ENCODE measurements around the gene NFIX.
"Not testable (repeated sequence)": the region's sequence is repeated elsewhere in the genome, so short reads cannot be mapped to it uniquely, and the experiment has no call there.

The NFIX gene

DNA sequence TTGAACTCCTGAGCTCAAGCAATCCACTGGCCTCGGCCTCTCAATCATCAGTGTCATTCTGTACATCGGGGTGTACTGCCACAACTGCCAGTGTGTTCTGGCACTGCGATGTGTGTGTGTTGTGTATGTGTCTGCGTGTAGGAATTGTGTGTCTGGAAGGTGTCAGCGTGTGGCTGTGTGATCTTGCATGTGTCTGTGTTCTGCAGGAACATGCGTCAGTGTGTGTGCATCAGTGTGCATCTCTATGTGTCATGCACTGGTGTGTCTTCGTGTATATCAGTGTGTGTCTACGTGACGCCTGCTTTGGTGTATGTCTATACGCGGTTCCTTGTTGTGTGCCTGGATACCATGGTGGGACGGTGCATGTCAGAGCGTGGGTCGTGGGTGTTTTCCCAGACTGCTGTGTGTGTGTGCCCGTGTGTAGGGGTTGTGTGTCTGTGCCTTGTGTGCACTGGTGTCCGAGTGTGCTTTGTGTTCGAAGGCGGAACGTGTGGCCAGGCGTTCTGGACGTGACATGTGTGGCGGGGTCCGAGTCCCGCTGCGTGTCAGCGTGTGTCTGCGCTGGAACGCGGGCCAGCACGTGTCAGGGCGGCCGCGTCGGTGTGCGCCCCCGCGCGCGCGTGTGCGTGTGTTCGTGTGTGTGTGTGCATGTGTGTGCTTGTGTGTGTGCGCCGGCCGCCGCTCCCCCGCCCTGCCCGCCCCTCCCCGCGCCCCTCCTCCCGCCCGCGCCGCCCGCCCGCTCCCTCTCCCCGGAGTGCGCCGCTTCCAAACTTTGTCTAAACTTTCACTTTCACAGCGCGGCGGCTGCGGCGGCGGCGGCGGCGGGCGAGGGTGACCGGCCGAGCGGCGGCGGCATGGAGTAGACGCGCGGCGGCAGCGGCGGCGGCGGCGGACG, at the start of gene NFIX:
Gene NFIX, plus strand, starts transcription at position 775 of the 895 bp plus-strand sequence. CDS start 363 bp downstream, outside the sequence.
- Histone ChIP-seq H3K4me1 (ENCODE audit: insufficient read depth, low read length) (no peaks in the 10 kb centered on the region), H3K27ac (ENCODE audit: low read length) (no peak within 1 kb of the TSS), H3K9ac (ENCODE audit: low read depth, low read length) (no peak within 1 kb of the TSS), H3K9me3 (ENCODE audit: insufficient read depth, low read depth, low read length) (no peaks in the 10 kb centered on the region), H3K36me3 (ENCODE audit: insufficient read depth, low read depth, low read length) (no peaks in the 10 kb centered on the region), H3K27me3 (ENCODE audit: insufficient read depth, low read length) (peaks cover 94% of the 10 kb centered on the region), H3K4me3 (ENCODE audit: low read length) (no peak within 1 kb of the TSS)

- Histone ChIP-seq H3K4me3 (ENCODE audit: low read length) (peak within 1 kb of the TSS; percentile 92), H3K9ac (ENCODE audit: low read depth, low read length) (peak within 1 kb of the TSS; percentile 93), H3K27ac (ENCODE audit: low read length) (peak within 1 kb of the TSS; percentile 26), H3K9me3 (ENCODE audit: insufficient read depth, low read depth, low read length) (no peaks in the 10 kb centered on the region), H3K27me3 (ENCODE audit: insufficient read depth, low read length) (no peaks in the 10 kb centered on the region), H3K36me3 (ENCODE audit: insufficient read depth, low read depth, low read length) (peaks cover 80% of the 10 kb centered on the region), H3K4me1 (ENCODE audit: insufficient read depth, low read length) (no peaks in the 10 kb centered on the region; the same call in 1 of the 2 replicates)
Measured at GRCh38 chr19:12945479-12946091, 49.7 kb upstream of the NFIX start, which contains the start of gene RAD23A. TSS of gene RAD23A (plus strand) at chr19:12945862. CDS start at chr19:12945949, 87 bp downstream.

DNA sequence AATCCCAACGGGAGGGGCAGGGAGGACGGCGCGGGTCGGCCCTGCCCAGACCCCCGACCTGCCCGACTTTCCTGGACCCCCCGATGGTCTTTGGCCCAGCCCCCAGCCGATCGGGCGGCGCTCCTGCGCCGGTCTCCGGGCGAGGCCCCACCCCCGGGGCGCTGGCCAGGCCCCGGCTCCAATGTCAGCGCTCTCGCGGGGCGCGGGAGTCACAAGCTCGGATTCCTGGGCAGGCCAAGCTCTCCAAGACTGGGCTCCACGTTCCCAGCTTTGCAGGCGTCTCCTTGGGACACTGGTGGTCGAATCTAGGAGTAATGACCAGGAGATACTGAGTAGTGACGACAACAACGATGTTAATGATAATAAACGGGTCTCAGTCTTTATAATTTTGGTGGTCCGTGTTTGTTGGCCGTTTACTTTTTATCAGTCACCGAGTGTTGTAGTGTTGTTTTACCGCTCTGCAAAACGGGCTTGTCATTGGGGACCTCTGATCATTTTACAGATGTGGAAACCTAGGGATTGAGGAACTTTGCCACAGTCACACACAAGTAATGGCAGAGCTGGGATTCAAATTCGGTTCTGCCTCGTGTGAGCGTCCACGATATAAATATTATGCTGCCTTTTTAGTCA, 49.1 kb upstream of the NFIX start:
- H3K36me3 ChIP-seq (ENCODE audit: insufficient read depth, low read depth, low read length), result peaks cover 80% of the 10 kb centered on the region
- no peaks in the 10 kb centered on the region for H3K9me3 ChIP-seq (ENCODE audit: insufficient read depth, low read depth, low read length)
- H3K27me3 ChIP-seq (ENCODE audit: insufficient read depth, low read length), result no peaks in the 10 kb centered on the region
- no peaks in the 10 kb centered on the region; the same call in 1 of the 2 replicates for H3K4me1 ChIP-seq (ENCODE audit: insufficient read depth, low read length)
- H3K4me3 ChIP-seq (ENCODE audit: low read length), result peak overlapping the region; percentile 92
- H3K9ac ChIP-seq (ENCODE audit: low read depth, low read length), result peak overlapping the region; percentile 93
- H3K27ac ChIP-seq (ENCODE audit: low read length), result peak overlapping the region; percentile 26

DNA sequence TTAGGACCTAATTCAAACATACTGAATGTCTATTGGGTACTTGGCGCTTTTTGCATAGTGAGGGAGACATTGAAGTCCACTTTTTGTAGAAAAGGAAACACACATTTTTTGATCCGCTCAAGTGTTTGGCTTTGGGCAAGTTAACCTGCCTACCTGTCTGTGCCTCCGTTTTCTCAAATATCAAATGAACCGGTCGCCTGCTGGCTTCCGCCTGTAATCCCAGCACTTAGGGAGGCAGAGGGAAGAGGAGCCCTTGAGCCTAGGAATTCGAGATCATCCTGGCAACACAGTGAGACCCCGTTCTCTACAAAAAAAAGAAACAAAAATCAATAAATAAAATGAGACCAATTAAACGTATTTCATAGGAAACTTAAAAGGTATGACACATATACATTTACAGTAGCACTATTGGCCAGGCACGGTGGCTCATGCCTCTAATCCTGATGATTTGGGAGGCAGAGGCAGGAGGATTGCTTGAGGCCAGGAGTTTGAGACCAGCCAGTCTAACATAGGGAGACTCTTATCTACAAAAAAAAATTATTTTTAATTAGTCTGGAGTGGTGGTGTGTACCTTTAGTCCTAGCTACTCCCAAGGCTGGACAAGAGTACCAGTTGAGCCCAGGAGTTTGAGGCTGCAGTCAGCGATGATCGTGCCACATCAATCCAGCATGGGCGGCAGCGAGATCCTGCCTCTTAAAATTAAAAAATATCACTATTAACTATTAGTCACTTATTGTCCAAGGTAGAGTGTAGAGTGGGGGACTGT, 48.4 kb upstream of the NFIX start:
- Histone ChIP-seq H3K27me3 (ENCODE audit: insufficient read depth, low read length) (no peaks in the 10 kb centered on the region), H3K9me3 (ENCODE audit: insufficient read depth, low read depth, low read length) (no peaks in the 10 kb centered on the region), H3K4me1 (ENCODE audit: insufficient read depth, low read length) (no peaks in the 10 kb centered on the region; the same call in 1 of the 2 replicates), H3K9ac (ENCODE audit: low read depth, low read length) (peak overlapping the region; percentile 93), H3K36me3 (ENCODE audit: insufficient read depth, low read depth, low read length) (peaks cover 78% of the 10 kb centered on the region), H3K4me3 (ENCODE audit: low read length) (peak overlapping the region; percentile 92), H3K27ac (ENCODE audit: low read length) (peak overlapping the region; percentile 26)

GRCh38 chr19:12947702-12948611, 47.3 kb upstream of the NFIX start:
- H3K27ac ChIP-seq (ENCODE audit: low read length), result no peak overlapping the region
- peak overlapping the region; percentile 37; the same call in 1 of the 2 replicates for H3K9ac ChIP-seq (ENCODE audit: low read depth, low read length)
- peaks cover 77% of the 10 kb centered on the region for H3K36me3 ChIP-seq (ENCODE audit: insufficient read depth, low read depth, low read length)
- no peaks in the 10 kb centered on the region for H3K27me3 ChIP-seq (ENCODE audit: insufficient read depth, low read length)
- H3K4me1 ChIP-seq (ENCODE audit: insufficient read depth, low read length), result no peaks in the 10 kb centered on the region; the same call in 1 of the 2 replicates
- H3K4me3 ChIP-seq (ENCODE audit: low read length), result no peak overlapping the region
- no peaks in the 10 kb centered on the region for H3K9me3 ChIP-seq (ENCODE audit: insufficient read depth, low read depth, low read length)

- Histone ChIP-seq H3K9ac (ENCODE audit: low read depth, low read length) (no peak overlapping the region), H3K4me1 (ENCODE audit: insufficient read depth, low read length) (no peaks in the 10 kb centered on the region; the same call in 1 of the 2 replicates), H3K4me3 (ENCODE audit: low read length) (no peak overlapping the region), H3K27me3 (ENCODE audit: insufficient read depth, low read length) (no peaks in the 10 kb centered on the region), H3K9me3 (ENCODE audit: insufficient read depth, low read depth, low read length) (no peaks in the 10 kb centered on the region), H3K36me3 (ENCODE audit: insufficient read depth, low read depth, low read length) (peaks cover 77% of the 10 kb centered on the region), H3K27ac (ENCODE audit: low read length) (no peak overlapping the region)
Measured at GRCh38 chr19:12948612-12949362, 46.5 kb upstream of the NFIX start.

GRCh38 chr19:12949363-12950283, 45.7 kb upstream of the NFIX start:
- no peak overlapping the region for H3K4me3 ChIP-seq (ENCODE audit: low read length)
- no peaks in the 10 kb centered on the region for H3K27me3 ChIP-seq (ENCODE audit: insufficient read depth, low read length)
- no peak overlapping the region for H3K27ac ChIP-seq (ENCODE audit: low read length)
- no peaks in the 10 kb centered on the region for H3K9me3 ChIP-seq (ENCODE audit: insufficient read depth, low read depth, low read length)
- H3K4me1 ChIP-seq (ENCODE audit: insufficient read depth, low read length), result peaks cover under 1% of the 10 kb centered on the region; the same call in 1 of the 2 replicates
- H3K36me3 ChIP-seq (ENCODE audit: insufficient read depth, low read depth, low read length), result peaks cover 76% of the 10 kb centered on the region
- H3K9ac ChIP-seq (ENCODE audit: low read depth, low read length), result no peak overlapping the region

DNA sequence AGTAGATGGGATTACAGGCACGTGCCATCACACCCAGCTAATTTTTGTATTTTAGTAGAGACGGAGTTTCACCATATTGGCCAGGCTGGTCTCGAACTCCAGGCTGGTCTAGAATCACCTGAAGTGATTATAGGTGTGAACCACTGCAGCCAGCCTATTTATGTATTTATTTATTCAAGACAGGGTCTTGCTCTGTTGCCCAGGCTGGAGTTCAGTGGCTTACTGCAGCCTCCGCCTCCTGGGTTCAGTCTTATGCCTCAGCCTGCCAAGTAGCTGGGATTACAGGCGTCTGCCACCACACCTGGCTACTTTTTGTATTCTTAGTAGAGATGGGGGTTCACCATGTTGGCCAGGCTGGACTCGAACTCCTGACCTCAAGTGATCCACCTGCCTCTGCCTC, 43.2 kb upstream of the NFIX start:
- not testable (repeated sequence) for H3K27ac ChIP-seq (ENCODE audit: low read length); H3K9ac ChIP-seq (ENCODE audit: low read depth, low read length); H3K9me3 ChIP-seq (ENCODE audit: insufficient read depth, low read depth, low read length); H3K4me3 ChIP-seq (ENCODE audit: low read length); H3K27me3 ChIP-seq (ENCODE audit: insufficient read depth, low read length)
- peaks cover 78% of the 10 kb centered on the region for H3K36me3 ChIP-seq (ENCODE audit: insufficient read depth, low read depth, low read length)
- peaks cover 11% of the 10 kb centered on the region; the same call in 1 of the 2 replicates for H3K4me1 ChIP-seq (ENCODE audit: insufficient read depth, low read length)

DNA sequence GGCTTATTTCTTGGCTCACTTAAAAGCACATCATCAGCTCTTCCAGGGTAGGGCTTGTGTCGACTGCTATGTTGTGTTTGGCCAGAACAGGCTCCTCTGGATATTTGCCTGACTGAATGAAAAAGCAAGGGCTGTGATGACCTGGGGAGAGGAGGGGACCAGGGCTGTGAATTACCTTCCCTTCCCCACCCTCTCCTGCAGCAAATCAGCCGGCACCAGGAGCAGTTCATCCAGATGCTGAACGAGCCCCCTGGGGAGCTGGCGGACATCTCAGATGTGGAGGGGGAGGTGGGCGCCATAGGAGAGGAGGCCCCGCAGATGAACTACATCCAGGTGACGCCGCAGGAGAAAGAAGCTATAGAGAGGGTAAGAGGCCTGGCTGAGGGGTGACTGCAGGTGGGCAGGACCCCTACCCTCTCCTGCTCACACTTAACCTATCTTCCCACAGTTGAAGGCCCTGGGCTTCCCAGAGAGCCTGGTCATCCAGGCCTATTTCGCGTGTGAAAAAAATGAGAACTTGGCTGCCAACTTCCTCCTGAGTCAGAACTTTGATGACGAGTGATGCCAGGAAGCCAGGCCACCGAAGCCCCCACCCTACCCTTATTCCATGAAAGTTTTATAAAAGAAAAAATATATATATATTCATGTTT, 42.7 kb upstream of the NFIX start:
- Histone ChIP-seq H3K9ac (ENCODE audit: low read depth, low read length) (no peak overlapping the region), H3K27ac (ENCODE audit: low read length) (no peak overlapping the region), H3K4me1 (ENCODE audit: insufficient read depth, low read length) (0 out of 2 replicates have a peak, but pooled peaks cover 11% of the 10 kb centered on the region), H3K36me3 (ENCODE audit: insufficient read depth, low read depth, low read length) (peaks cover 74% of the 10 kb centered on the region), H3K9me3 (ENCODE audit: insufficient read depth, low read depth, low read length) (no peaks in the 10 kb centered on the region), H3K4me3 (ENCODE audit: low read length) (no peak overlapping the region), H3K27me3 (ENCODE audit: insufficient read depth, low read length) (no peaks in the 10 kb centered on the region)

Measured in iPS-20b (cell line).